HG03521 (cell line): ENCODE results near the gene SLC36A4.
"Not testable (repeated sequence)": the region's sequence is repeated elsewhere in the genome, so short reads cannot be mapped to it uniquely, and the experiment has no call there.

Experiments used
- ATAC-seq: cut with Tn5 transposase; IDR thresholded peaks from one replicate; pipeline ENCODE4 v1.9.1; 2021; ENCODE audit warnings: mild to moderate bottlenecking, moderate library complexity; ENCODE audit not compliant: unreplicated experiment

Gene SLC36A4

GRCh38 chr11:93194673-93195291 is 3.0 kb downstream of the SLC36A4 start:
- no peak for ATAC-seq

DNA sequence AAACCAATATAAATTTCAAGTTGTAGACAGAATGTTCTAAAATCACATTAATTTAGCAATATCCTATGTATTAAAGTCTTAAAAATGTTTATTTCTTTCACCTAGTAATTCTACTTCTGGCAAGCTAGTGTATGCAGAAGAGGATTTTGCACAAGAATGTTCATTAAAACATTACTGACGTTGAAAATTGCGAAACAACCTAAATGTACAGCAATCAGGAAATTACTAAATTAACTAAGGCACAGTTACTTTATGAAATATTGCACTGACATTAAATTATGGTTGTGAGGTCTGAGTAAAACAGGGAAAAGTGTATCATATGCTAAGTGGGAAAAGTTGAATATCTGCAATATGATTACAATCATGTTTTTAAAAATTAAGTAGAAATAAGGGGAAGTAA is 4.1 kb downstream of the SLC36A4 start:
- ATAC-seq, result no peak

GRCh38 chr11:93192163-93192562 is 5.6 kb downstream of the SLC36A4 start:
- ATAC-seq, result no peak

DNA sequence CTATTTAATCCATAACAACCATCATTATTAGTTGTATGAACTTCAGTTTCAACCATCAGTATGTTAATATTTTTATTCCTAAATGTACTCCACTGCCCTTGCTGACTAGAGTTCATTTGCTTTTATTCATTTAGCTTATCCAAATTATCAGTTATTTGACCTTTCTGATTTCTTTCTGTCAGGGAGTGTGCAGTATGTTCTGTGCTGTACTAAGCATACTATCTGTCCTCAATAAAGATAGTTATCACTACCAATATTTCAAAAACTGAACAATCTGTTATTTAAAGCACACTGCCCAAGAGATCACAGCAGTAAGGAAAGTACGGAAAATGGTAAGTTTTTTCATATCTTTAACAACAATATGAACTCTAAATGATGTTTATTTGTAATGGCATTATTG is 8.3 kb downstream of the SLC36A4 start:
- no peak for ATAC-seq

- no peak for ATAC-seq
Observed at GRCh38 chr11:93188726-93189125, 9.1 kb downstream of the SLC36A4 start.

- ATAC-seq, result no peak
Observed at GRCh38 chr11:93187290-93187689, 10.5 kb downstream of the SLC36A4 start.

- ATAC-seq, result not testable (repeated sequence)
Observed at GRCh38 chr11:93177891-93178290, 19.9 kb downstream of the SLC36A4 start.

DNA sequence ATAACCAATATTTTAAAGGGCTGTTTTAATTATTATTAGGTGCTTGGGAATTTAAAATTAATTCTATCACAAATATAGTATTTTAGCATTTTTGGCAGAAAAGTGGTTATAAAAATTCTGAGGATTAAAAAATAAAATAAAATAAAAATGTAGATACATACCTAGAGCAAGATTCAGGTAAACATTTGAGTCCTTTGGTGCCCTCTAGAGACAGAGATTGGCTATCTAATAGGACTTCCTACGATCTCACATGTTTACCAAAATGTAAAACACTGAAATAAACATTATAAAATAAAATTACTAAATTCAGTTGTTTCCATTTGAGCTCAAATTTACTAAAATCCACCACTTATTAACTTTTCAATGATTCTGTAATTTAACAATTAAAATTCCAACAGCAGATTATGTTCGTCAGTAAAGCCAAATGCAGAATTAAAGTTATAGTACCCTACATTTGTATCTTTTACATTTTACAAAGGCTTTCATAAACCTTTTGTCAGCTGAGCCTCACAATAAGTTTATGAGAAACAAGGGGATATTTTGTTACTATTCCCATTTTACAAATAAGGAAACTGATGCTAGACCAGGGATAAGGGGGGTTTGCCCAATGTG is 27.7 kb downstream of the SLC36A4 start:
- ATAC-seq, result no peak

- no peak for ATAC-seq
Observed at GRCh38 chr11:93169143-93169542, 28.6 kb downstream of the SLC36A4 start.

DNA sequence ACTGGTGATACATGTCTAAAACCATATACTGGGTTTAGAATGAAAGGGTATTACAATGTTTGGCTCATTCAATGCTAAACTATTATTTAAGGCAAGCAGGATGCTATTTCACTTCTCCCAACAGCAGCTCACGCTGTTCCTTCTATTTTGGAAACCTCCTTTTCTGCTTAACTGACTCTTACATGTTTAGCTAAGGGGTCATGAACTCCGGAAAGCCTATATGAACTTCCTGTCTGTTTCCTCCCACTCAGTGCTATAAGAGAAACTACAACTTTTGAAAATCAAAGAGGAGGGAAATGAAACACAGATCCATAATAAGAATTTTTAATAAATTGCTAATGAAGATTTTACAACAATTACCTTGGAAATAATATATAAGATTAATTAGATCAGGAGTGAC is 30.9 kb downstream of the SLC36A4 start:
- peak; percentile 45 for ATAC-seq

GRCh38 chr11:93166194-93166593 is 31.6 kb downstream of the SLC36A4 start:
- ATAC-seq, result peak; percentile 21

- ATAC-seq, result no peak
Observed at GRCh38 chr11:93160808-93161207, 37.0 kb downstream of the SLC36A4 start.

GRCh38 chr11:93160156-93160555 is 37.6 kb downstream of the SLC36A4 start:
- no peak for ATAC-seq

DNA sequence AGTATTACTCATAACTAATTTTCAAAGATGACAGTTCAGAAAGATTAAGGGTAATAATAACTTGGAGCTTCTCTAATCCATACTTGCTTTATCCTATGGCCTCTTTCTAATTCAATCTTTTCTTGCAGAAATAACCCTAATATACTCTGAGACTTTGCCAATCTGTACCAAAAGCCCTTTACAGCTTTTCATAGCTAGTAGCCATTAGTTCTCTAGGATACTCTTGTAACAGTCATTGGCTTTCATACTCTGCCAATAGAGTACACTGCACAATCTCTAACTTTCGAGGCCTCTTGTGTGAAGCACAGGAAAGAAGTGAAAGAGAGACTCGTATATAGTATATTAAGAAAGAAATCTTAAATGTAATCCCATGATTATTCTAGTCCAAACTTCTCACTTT is 38.1 kb downstream of the SLC36A4 start:
- ATAC-seq, result no peak

DNA sequence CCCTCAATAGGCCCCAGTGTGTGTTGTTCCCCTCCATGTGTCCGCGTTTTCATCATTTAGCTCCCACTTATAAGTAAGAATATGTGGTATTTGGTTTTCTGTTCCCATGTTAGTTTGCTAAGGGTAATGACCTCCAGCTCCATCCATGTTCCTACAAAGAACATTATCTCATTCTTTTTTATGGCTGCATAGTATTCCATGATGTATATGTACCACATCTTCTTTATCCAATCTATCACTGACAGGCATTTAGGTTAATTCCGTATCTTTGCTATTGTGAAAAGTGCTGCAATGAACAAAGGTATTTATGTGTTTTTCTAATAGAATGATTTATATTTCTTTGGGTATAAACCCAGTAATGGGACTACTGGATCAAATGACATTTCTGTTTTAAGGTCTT is 42.1 kb downstream of the SLC36A4 start:
- no peak for ATAC-seq

DNA sequence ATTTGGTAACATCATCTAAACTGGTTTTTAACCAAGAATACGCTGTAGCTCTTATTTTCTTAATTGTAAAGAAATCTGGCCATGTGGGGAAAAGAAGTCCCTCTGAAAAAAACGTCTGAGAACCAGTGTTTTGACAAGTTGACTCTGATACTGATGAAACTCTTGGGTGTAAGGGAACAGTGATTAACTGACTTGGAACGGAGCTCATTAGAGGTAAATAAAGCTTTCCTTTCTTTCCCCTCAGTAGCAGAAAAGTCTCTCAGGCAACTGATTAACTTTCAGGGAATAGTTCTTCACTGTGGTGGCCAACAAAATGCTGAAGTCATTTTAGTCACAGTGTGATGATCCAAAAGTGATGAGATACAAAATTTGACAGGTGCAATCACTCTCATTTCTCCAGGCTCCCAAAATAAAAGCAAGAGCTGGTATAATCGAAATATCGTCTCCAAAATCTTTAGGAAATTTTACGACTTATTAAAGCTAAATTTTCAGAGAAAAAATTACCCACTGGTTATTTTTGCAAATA is 52.3 kb downstream of the SLC36A4 start:
- ATAC-seq, result no peak

DNA sequence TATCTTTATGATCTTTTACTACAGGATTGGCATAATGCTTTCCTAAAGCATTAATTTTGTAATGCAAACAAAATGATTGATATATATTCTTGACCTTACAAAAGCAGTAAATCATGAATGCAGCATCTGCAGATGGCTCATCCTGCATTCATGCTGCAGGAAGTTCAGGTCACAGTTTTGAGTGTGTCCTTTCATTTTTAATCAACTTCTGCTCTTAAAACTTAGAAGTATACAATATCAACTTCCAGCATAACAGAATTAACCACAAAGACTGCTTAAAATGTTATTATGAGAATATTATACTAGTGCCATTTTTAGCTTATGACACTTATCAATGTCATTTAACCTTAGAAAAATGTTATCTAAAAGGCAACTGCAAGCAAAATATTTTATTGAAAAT is 54.0 kb downstream of the SLC36A4 start:
- no peak for ATAC-seq

- no peak for ATAC-seq
Observed at GRCh38 chr11:93143186-93143585, 54.6 kb downstream of the SLC36A4 start.

DNA sequence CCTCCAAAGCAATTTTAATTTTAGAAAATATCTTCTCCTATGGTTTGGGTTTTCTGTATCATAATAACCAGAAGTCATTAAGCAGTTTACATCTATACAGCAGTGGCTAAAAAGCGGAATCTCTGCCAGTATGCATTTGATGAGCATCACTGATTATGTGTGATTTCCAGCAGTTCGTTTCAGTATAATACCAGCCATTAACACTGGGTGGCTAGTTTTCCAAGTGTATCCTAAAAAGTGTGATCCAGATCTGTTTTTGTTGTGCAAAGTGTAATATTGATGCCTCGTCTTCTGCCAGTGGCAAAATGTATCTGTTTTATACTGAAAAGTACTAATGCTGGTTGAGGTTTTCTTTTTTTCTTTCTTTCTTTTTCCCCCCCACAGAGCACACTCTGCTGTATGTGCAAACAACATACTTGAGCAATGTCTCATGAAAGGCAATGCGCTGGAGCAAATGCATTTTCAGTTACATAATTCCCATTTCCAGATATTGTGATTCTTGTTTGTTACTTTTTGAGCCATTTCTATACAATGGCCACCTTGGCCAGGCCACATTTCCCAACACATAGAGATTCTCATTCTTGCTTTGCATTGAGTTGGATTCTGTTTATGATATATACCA is 64.2 kb downstream of the SLC36A4 start:
- no peak for ATAC-seq

- ATAC-seq, result no peak
Observed at GRCh38 chr11:93132836-93133235, 65.0 kb downstream of the SLC36A4 start.

GRCh38 chr11:93131709-93132108 is 66.1 kb downstream of the SLC36A4 start:
- no peak for ATAC-seq

DNA sequence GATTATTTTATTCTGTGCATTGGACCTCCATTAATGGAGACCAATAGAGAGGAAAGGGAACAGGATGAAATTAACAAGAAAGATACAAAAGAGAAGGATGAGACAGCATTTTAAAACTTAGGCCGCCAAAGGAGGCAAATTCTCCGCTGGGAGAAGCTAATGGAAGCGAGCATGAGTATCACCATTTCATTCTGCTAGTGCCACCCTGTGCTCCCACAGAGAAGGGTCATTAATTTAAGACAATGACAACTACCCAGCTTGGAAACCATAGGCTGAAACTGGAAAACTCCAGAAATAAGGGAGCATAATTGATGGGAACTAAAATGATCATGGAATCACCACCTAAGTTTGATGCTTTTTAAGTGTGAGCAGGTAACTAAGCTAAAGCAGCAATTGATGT is 69.2 kb downstream of the SLC36A4 start:
- no peak for ATAC-seq
